ENCODE results near the gene CAMTA1.
"Not testable (repeated sequence)": the region's sequence is repeated elsewhere in the genome, so short reads cannot be mapped to it uniquely, and the experiment has no call there.

CAMTA1 gene

DNA sequence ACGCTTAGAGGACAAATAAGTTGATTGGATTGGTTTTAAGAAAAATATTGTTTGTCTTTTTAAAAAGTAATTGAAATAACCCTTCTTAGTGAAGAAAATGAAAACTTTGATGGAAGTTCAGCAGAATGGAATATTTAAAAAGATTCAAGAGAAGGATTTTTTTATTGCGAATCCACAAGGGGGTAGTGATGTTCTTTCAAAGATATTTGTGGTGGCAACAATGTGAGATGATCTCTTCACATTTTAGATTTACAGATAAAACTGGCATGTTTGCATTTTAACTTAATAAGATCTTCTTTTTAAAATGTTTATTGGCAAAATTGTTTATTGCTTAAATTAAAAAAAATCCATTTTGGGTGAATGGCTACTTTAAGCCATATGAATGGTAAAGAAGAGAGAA, 8.9 kb downstream of the CAMTA1 start:
- no peaks in the 10 kb centered on the region for H3K27me3 Mint-ChIP-seq
- DNase-seq, result no peak

DNA sequence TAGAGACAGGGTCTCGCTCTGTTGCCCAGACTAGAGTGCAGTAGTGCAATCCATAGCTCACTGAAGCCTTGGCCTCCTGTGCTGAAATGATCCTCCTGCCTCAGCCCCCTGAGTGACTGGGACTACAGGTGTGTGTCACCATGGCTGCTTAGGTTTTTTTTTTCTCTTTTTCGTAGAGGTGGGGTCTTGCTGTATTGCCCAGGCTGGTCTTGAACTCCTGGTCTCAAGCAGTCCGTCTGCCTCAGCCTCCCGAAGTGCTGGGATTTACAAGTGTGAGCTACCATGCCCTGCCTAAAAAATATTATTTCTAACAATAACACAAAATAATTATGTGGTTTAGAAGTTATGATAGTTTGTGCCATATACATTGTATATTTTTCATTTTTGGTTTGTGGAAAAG, 9.9 kb downstream of the CAMTA1 start:
- Mint-ChIP-seq H3K36me3 (ENCODE audit: low read depth) (peaks cover 37% of the 10 kb centered on the region), H3K4me3 (no peak overlapping the region), H3K9me3 (no peaks in the 10 kb centered on the region), H3K27ac (no peak overlapping the region), H3K4me1 (ENCODE audit: low read depth) (peaks cover 46% of the 10 kb centered on the region), H3K27me3 (no peaks in the 10 kb centered on the region)
- DNase-seq, result no peak

More for the DNA sequence above, 8.9 kb downstream of the CAMTA1 start:
- Mint-ChIP-seq H3K9me3 (no peaks in the 10 kb centered on the region), H3K27ac (no peak overlapping the region), H3K4me3 (no peak overlapping the region), H3K4me1 (ENCODE audit: low read depth) (peaks cover 51% of the 10 kb centered on the region), H3K36me3 (ENCODE audit: low read depth) (peaks cover 35% of the 10 kb centered on the region)

DNA sequence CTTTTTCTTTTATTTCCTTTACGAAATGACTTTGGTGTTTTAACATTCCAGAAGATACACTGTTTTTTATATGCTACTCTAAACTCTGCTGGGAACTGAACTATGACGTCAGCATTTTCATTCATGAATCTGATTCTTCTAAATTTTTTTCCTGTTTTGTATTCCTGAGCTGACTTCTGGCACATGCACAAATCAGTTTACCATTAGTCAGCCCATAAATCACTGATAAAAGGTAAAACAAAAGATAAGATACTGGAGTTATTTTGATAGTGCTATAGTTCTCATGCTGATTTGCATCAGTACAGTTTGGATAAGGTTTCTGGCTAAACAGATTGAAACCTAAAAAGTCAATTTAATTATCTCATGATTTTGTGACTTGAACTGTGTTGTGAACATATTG, 10.4 kb downstream of the CAMTA1 start:
- peaks cover 47% of the 10 kb centered on the region for H3K4me1 Mint-ChIP-seq (ENCODE audit: low read depth)
- H3K27me3 Mint-ChIP-seq, result no peaks in the 10 kb centered on the region
- no peak overlapping the region for H3K27ac Mint-ChIP-seq
- H3K4me3 Mint-ChIP-seq, result no peak overlapping the region
- no peaks in the 10 kb centered on the region for H3K9me3 Mint-ChIP-seq
- no peak for DNase-seq
- H3K36me3 Mint-ChIP-seq (ENCODE audit: low read depth), result peaks cover 40% of the 10 kb centered on the region

DNA sequence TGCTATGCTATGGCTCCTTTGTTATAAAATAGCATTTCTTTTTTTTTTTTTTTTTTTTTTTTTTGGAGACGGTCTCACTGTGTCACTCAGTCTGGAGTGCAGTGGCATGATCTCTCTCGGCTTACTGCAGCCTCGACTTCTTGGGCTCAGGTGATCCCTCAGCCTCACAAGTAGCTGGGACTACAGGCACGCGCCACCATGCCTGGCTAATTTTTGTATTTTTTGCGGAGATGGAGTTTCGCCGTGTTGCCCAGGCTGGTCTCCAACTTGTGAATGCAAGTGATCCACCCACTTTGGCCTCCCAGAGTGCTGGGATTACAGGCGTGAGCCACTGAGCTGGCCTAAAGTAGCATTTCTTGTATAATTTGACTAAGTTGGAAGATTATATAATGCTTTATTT, 10.8 kb downstream of the CAMTA1 start:
- H3K27me3 Mint-ChIP-seq, result no peaks in the 10 kb centered on the region
- peaks cover 40% of the 10 kb centered on the region for H3K36me3 Mint-ChIP-seq (ENCODE audit: low read depth)
- H3K4me3 Mint-ChIP-seq, result no peak overlapping the region

DNA sequence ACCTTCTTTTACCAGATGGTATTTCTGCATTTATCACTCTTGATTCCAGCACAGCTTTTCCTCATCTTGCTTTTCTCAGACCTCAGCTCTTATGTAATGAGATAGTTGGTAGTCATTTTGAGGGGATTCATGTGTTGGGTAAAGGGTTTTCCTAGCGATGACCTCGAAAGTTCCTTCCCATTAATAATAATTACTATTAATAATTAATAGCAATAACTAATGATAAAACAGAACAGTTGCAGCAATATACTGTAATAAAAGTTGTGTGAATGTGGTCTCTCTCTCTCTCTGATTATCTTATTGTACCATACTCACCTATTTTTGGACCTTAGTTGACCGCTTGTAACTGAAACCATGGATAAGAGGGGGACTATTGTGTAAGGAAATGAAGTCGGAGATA, 14.2 kb downstream of the CAMTA1 start:
- Mint-ChIP-seq H3K27me3 (no peaks in the 10 kb centered on the region), H3K36me3 (ENCODE audit: low read depth) (peaks cover 26% of the 10 kb centered on the region), H3K4me3 (no peak overlapping the region), H3K4me1 (ENCODE audit: low read depth) (peaks cover 43% of the 10 kb centered on the region), H3K9me3 (no peaks in the 10 kb centered on the region), H3K27ac (no peak overlapping the region)
- no peak for DNase-seq

More for the DNA sequence above, 10.8 kb downstream of the CAMTA1 start:
- no peak for DNase-seq
- H3K9me3 Mint-ChIP-seq, result no peaks in the 10 kb centered on the region
- H3K4me1 Mint-ChIP-seq (ENCODE audit: low read depth), result peaks cover 47% of the 10 kb centered on the region
- H3K27ac Mint-ChIP-seq, result no peak overlapping the region

DNA sequence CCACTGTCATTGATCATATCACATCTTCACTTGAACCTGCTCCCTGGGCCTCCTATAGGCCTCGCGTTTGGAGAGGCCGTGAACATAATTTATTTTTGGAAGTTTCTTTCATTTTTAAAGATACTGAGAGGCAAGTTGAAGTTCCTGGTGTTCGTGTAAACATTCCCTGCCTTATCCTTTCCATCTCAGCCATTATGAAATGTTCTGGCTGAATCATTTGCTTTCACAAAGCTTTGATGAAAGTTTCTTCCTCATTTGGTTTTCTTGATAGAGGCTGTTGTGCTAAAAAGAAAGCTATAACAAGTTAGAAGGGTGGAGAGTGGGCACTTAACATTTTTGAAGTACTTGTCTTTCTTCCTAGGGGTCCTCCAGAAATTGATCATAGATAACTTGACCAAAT, 15.5 kb downstream of the CAMTA1 start:
- Mint-ChIP-seq H3K36me3 (ENCODE audit: low read depth) (peaks cover 16% of the 10 kb centered on the region), H3K27ac (peak overlapping the region; percentile 6), H3K4me3 (no peak overlapping the region), H3K4me1 (ENCODE audit: low read depth) (peaks cover 49% of the 10 kb centered on the region), H3K27me3 (no peaks in the 10 kb centered on the region), H3K9me3 (no peaks in the 10 kb centered on the region)
- DNase-seq, result no peak

DNA sequence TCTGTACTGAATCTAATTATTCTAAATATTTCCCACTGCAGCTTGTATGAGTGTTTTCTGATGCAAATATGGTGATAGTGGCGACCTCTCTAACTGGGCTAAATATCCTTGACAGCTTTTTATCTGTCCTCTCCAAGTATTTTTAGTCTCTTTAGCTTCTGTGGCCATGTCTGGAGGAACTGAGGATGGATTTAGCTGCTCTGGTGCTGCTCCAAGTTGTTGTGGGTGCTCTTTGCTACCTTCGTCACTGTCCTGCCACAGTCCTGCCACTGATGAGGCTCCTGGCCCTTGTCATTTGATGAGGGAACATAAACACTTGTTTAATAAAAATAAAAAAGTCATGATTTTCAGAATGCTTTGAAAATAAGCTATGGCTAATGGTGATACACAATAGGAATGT, 15.9 kb downstream of the CAMTA1 start:
- Mint-ChIP-seq H3K27me3 (no peaks in the 10 kb centered on the region), H3K9me3 (no peaks in the 10 kb centered on the region), H3K4me3 (no peak overlapping the region), H3K36me3 (ENCODE audit: low read depth) (peaks cover 15% of the 10 kb centered on the region), H3K4me1 (ENCODE audit: low read depth) (peaks cover 51% of the 10 kb centered on the region), H3K27ac (no peak overlapping the region)
- DNase-seq, result no peak

DNA sequence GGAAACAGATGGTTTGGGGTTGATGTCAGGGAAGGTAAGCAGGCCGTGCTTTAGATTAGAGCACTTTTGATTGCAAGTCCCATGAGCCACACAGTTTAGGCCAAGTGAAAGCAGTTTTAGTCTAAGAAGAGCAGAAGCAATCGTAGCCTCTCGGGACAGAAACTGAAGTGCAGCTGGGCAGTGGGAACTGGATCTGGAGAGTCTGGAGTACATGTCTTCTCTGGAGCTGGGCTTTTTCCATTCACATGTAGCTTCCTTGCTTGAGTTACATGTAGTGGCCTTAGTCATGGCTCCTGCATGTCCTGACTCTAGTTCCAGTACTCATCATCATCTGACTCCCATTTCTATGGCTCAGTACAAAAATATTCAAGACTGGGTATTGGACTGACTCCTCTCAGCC, 16.7 kb downstream of the CAMTA1 start:
- no peak overlapping the region for H3K27ac Mint-ChIP-seq
- H3K9me3 Mint-ChIP-seq, result no peaks in the 10 kb centered on the region
- H3K36me3 Mint-ChIP-seq (ENCODE audit: low read depth), result peaks cover 10% of the 10 kb centered on the region
- H3K4me3 Mint-ChIP-seq, result no peak overlapping the region
- H3K4me1 Mint-ChIP-seq (ENCODE audit: low read depth), result peaks cover 52% of the 10 kb centered on the region
- no peak for DNase-seq
- H3K27me3 Mint-ChIP-seq, result no peaks in the 10 kb centered on the region

DNA sequence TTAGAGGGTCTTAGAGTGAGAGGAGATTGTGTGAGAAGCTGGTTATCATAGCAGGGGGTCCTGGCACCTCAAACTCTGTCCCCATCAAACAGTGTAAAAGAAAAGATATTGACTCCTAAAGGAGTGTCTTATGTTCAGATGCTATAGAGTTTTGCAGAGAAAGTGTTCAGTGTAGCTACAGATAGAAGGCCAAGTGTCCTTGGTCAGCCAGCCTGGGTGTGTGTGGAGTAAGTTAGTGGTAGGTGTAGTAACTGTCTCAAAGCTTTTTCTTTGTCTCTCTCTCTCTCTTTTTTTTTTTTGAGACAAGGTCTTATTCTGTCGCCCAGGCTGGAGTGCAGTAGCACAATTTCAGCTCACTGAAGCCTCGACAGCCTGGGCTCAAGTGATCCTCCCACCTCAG, 17.2 kb downstream of the CAMTA1 start:
- Mint-ChIP-seq H3K9me3 (no peaks in the 10 kb centered on the region), H3K4me1 (ENCODE audit: low read depth) (peaks cover 50% of the 10 kb centered on the region), H3K27me3 (no peaks in the 10 kb centered on the region), H3K27ac (peak overlapping the region; percentile 6), H3K4me3 (no peak overlapping the region), H3K36me3 (ENCODE audit: low read depth) (peaks cover 8% of the 10 kb centered on the region)
- no peak for DNase-seq

DNA sequence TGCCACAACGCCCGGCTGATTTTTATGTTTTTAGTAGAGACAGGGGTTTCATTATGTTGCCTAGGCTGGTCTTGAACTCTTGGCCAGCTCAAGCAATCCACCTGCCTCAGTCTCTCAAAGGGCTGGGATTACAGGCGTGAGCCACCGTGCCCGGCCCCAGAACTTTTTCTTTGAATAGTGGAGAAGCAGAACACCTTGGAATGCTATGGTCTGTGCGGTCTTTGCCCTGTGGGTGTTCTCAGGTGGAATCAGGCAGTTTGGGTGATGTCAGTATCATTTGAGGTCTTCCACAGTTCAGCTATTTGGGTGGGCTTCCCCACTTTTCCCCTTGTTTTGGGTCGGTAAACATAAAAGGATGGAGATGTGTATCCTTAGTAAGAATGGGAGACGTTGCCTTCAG, 17.6 kb downstream of the CAMTA1 start:
- Mint-ChIP-seq H3K27ac (no peak overlapping the region), H3K4me1 (ENCODE audit: low read depth) (peaks cover 50% of the 10 kb centered on the region), H3K27me3 (no peaks in the 10 kb centered on the region), H3K4me3 (no peak overlapping the region), H3K9me3 (no peaks in the 10 kb centered on the region), H3K36me3 (ENCODE audit: low read depth) (peaks cover 8% of the 10 kb centered on the region)
- no peak for DNase-seq

DNA sequence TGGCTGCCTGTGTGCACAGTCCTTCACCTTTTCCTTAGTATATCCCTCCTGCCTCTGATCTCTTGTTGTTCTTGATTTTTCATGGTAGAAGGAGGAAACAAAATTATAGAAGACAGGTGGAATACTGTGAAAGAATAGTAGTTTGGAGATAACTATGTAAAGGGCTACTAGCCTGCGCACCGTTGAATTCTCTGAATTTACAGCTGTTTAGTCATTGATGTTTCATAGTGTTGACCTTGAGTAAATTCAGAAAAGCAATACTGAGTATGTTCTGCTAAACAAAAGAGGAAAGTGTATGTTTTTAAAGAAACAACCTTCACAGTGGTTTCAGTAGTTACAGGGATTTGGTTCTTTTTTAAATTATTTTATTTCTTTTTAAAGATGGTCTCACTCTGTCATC, 18.1 kb downstream of the CAMTA1 start:
- Mint-ChIP-seq H3K4me1 (ENCODE audit: low read depth) (peaks cover 50% of the 10 kb centered on the region), H3K4me3 (no peak overlapping the region), H3K27ac (no peak overlapping the region), H3K9me3 (no peaks in the 10 kb centered on the region), H3K36me3 (ENCODE audit: low read depth) (peaks cover 8% of the 10 kb centered on the region), H3K27me3 (no peaks in the 10 kb centered on the region)
- no peak for DNase-seq

DNA sequence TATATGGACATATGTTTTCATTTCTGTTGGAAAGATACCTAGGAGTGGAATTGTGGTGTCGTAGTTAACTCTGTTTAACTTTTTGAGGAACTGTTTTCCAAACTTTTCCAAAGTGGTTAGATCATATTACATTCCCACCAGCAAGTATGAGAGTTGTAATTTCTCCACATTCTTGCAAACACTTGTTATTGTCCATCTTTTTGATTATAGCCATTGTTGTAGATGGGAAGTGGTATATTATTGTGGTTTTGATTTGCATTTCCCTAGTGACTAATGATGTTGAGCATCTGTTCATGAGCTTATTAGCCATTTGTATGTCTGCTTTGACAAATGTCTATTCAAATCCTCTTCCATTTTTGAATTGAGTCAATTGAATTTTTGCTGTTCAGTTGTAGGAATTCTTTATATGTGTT, 19.8 kb downstream of the CAMTA1 start:
- H3K4me1 Mint-ChIP-seq (ENCODE audit: low read depth), result peaks cover 47% of the 10 kb centered on the region
- H3K4me3 Mint-ChIP-seq, result no peak overlapping the region
- H3K36me3 Mint-ChIP-seq (ENCODE audit: low read depth), result peaks cover 6% of the 10 kb centered on the region
- no peak for DNase-seq
- H3K9me3 Mint-ChIP-seq, result no peaks in the 10 kb centered on the region
- no peak overlapping the region for H3K27ac Mint-ChIP-seq
- H3K27me3 Mint-ChIP-seq, result no peaks in the 10 kb centered on the region

DNA sequence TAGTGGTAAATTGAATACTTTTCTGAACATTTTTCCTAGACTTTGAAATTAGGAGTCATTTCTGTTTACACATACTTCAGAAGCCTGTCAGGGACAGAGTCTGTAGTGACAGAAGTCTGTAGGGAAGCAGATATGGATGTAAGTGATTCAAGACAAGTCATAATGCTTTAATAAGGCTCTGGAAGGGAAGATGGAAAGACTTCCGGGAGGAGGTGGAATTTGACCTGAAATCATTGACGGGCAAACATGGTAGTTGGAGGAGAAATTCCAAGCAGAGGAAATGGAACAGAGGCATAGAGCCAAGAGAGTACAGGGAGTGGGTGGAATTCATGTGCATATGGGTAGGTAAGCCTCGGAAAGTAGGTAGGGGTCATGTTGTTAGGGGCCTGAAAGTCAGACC, 22.5 kb downstream of the CAMTA1 start:
- Mint-ChIP-seq H3K36me3 (ENCODE audit: low read depth) (no peaks in the 10 kb centered on the region), H3K4me3 (no peak overlapping the region), H3K27ac (no peak overlapping the region), H3K4me1 (ENCODE audit: low read depth) (peaks cover 41% of the 10 kb centered on the region), H3K27me3 (no peaks in the 10 kb centered on the region), H3K9me3 (no peaks in the 10 kb centered on the region)
- DNase-seq, result no peak

DNA sequence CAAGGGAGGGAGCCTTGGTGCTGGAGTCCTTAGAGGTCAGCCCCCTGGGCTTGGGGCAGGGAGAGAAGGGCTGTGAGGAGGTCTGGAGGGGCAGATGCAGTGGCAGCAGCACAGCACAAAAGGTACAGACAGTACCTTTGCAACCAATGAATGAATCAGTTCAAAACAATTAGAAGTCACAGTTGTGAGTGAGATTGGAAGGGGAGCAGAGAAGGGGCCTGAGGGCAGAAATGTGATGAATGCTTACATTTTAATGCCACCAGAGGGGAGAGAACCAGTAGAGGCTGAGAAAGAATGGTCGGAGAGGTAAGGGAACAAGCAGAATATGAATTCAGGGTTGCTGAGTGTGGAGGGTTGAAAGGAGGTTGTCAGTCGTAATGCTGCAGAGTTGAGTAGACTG, 24.2 kb downstream of the CAMTA1 start:
- no peak overlapping the region for H3K27ac Mint-ChIP-seq
- peaks cover 39% of the 10 kb centered on the region for H3K4me1 Mint-ChIP-seq (ENCODE audit: low read depth)
- H3K27me3 Mint-ChIP-seq, result no peaks in the 10 kb centered on the region
- H3K9me3 Mint-ChIP-seq, result no peaks in the 10 kb centered on the region
- no peak for DNase-seq
- H3K4me3 Mint-ChIP-seq, result no peak overlapping the region
- no peaks in the 10 kb centered on the region for H3K36me3 Mint-ChIP-seq (ENCODE audit: low read depth)

DNA sequence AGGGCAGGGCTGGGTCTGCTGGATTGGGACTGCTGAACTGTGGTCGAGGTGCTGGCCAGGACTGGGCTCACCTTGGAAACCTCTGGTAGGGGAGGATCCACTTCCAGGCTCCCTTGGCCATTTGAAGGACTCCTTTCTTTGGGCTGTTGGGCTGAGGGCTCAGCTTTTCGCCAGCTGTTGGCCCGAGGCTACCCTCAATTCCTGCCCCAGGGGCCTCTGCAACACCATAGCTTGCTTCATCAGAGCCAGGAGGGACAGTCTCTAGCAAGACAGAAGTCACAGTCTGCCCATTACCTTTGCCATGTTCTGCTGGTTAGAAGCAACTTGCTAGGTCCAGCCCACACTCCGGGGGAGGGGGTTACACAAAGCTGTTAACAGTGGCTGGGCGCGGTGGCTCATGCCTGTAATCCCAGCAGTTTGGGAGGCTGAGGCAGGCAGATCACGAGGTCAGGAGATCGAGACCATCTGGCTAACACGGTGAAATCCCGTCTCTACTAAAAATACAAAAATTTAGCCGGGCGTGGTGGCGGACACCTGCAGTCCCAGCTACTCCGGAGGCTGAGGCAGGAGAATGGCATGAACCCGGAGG, 25.0 kb downstream of the CAMTA1 start:
- not testable (repeated sequence) for H3K4me3 Mint-ChIP-seq; H3K27me3 Mint-ChIP-seq; H3K27ac Mint-ChIP-seq; H3K36me3 Mint-ChIP-seq (ENCODE audit: low read depth); H3K9me3 Mint-ChIP-seq; DNase-seq
- peaks cover 33% of the 10 kb centered on the region for H3K4me1 Mint-ChIP-seq (ENCODE audit: low read depth)

DNA sequence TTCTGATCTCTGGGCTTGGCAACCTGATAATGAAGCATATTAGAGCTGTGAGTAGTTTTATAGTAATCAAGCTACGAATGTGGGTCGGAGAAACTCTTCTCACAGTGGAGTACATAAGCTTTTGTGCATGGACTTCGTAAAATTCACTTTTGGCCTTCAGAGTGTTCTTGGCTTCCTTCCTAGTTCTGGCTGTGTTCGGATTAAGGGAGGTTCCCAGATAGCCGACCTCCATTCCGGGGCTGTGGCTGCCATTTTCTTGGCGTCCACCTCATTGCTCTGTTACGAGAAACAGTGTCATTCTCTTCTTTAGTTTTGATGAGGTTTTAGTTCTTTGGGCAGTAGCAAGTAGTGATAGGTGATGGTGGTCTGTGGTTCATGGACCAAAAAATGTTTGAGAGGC, 26.3 kb downstream of the CAMTA1 start:
- H3K27me3 Mint-ChIP-seq, result no peaks in the 10 kb centered on the region
- no peak overlapping the region for H3K27ac Mint-ChIP-seq
- no peaks in the 10 kb centered on the region for H3K9me3 Mint-ChIP-seq
- no peak overlapping the region for H3K4me3 Mint-ChIP-seq
- DNase-seq, result no peak
- no peaks in the 10 kb centered on the region for H3K36me3 Mint-ChIP-seq (ENCODE audit: low read depth)
- H3K4me1 Mint-ChIP-seq (ENCODE audit: low read depth), result peaks cover 32% of the 10 kb centered on the region
